SK-N-SH treated with all-trans-retinoic acid at 6 μM for 48 hours (cell line): Measurements from ENCODE around the gene TXNDC11.

Source experiments
- ATAC-seq: fragments of 200-7000 bp; cut with Tn5 transposase; 3 replicates; pipeline ENCODE4 v1.9.1; 2020; ENCODE audit warnings: mild to moderate bottlenecking, moderate library complexity
- ARNTL ChIP-seq: fragments of 450-650 bp; formaldehyde crosslinking; IDR thresholded peaks from 2 replicates; pipeline ENCODE4 v1.5.0; 2020; ENCODE audit warnings: low read depth, mild to moderate bottlenecking, moderate library complexity, borderline replicate concordance
- BACH2 ChIP-seq: fragments of 250-450 bp; sonication (Bioruptor Pico); IDR thresholded peaks from 2 replicates; pipeline ENCODE4 v1.9.0; 2021; ENCODE audit warnings: mild to moderate bottlenecking, borderline replicate concordance
- CREB5 ChIP-seq: fragments of 250-450 bp; sonication (Bioruptor Pico); IDR thresholded peaks from 2 replicates; pipeline ENCODE4 v1.5.1; 2020; ENCODE audit warnings: low read depth, mild to moderate bottlenecking, moderate library complexity
- CSDC2 ChIP-seq: fragments of 250-450 bp; sonication (Bioruptor Pico); IDR thresholded peaks from 2 replicates; pipeline ENCODE4 v1.5.0; 2020; ENCODE audit warnings: mild to moderate bottlenecking, moderate library complexity
- CSRNP3 ChIP-seq: fragments of 250-450 bp; sonication (Bioruptor Pico); IDR thresholded peaks from 2 replicates; pipeline ENCODE4 v1.5.1; 2021; ENCODE audit warnings: mild to moderate bottlenecking, moderate library complexity
- ESRRG ChIP-seq: fragments of 250-450 bp; sonication (Bioruptor Pico); IDR thresholded peaks from 2 replicates; pipeline ENCODE4 v1.6.1; 2021; ENCODE audit warnings: mild to moderate bottlenecking
- GLIS3 ChIP-seq: fragments of 250-450 bp; sonication (Bioruptor Pico); IDR thresholded peaks from 2 replicates; pipeline ENCODE4 v1.5.0; 2020; ENCODE audit warnings: mild to moderate bottlenecking, moderate library complexity
- ISL1 ChIP-seq: fragments of 250-450 bp; sonication (Bioruptor Pico); IDR thresholded peaks from 2 replicates; pipeline ENCODE4 v2.1.2; 2022; ENCODE audit warnings: mild to moderate bottlenecking, moderate library complexity
- OSR1 ChIP-seq: fragments of 250-450 bp; sonication (Bioruptor Pico); IDR thresholded peaks from 2 replicates; pipeline ENCODE4 v1.8.0; 2022; ENCODE audit warnings: moderate library complexity, mild to moderate bottlenecking, inconsistent platforms
- POU6F1 ChIP-seq: fragments of 250-450 bp; sonication (Bioruptor Pico); IDR thresholded peaks from 2 replicates; pipeline ENCODE4 v1.8.0; 2021; ENCODE audit warnings: low read depth, mild to moderate bottlenecking, moderate library complexity, borderline replicate concordance
- PPARA ChIP-seq: fragments of 250-450 bp; sonication (Bioruptor Pico); IDR thresholded peaks from 2 replicates; pipeline ENCODE4 v1.5.0; 2020; ENCODE audit warnings: mild to moderate bottlenecking, borderline replicate concordance
- SNAI2 ChIP-seq: fragments of 250-450 bp; sonication (Bioruptor Pico); IDR thresholded peaks from 2 replicates; pipeline ENCODE4 v1.5.0; 2020; ENCODE audit warnings: mild to moderate bottlenecking, moderate library complexity
- TCF4 ChIP-seq: fragments of 250-450 bp; sonication (Bioruptor Pico); IDR thresholded peaks from 2 replicates; pipeline ENCODE4 v1.8.0; 2021; ENCODE audit warnings: mild to moderate bottlenecking, moderate library complexity, borderline replicate concordance
- TOX ChIP-seq: fragments of 250-450 bp; sonication (Bioruptor Pico); IDR thresholded peaks from 2 replicates; pipeline ENCODE4 v1.8.0; 2021; ENCODE audit warnings: mild to moderate bottlenecking, moderate library complexity, borderline replicate concordance
- ZC3H10 ChIP-seq: fragments of 250-450 bp; sonication (Bioruptor Pico); IDR thresholded peaks from 2 replicates; pipeline ENCODE4 v1.5.1; 2021; ENCODE audit warnings: mild to moderate bottlenecking, moderate library complexity
- ZFP3 ChIP-seq: fragments of 250-450 bp; sonication (Bioruptor Pico); IDR thresholded peaks from 2 replicates; pipeline ENCODE4 v1.5.0; 2020; ENCODE audit warnings: mild to moderate bottlenecking, moderate library complexity
- ZFP30 ChIP-seq: fragments of 450-650 bp; formaldehyde crosslinking; IDR thresholded peaks from 2 replicates; pipeline ENCODE4 v1.5.0; 2022; ENCODE audit warnings: mild to moderate bottlenecking, moderate library complexity
- ZNF70 ChIP-seq: fragments of 450-650 bp; formaldehyde crosslinking; IDR thresholded peaks from 2 replicates; pipeline ENCODE4 v1.5.0; 2020; ENCODE audit warnings: mild to moderate bottlenecking, moderate library complexity
- ZNF8 ChIP-seq: fragments of 450-650 bp; formaldehyde crosslinking; IDR thresholded peaks from 2 replicates; pipeline ENCODE4 v1.5.0; 2020; ENCODE audit warnings: mild to moderate bottlenecking, moderate library complexity
- TF ChIP-seq, protein P1 (sequence below): fragments of 250-450 bp; sonication (Bioruptor Pico); IDR thresholded peaks from 2 replicates; pipeline ENCODE4 v1.8.0; 2020; ENCODE audit warnings: mild to moderate bottlenecking, moderate library complexity, borderline replicate concordance

TXNDC11 gene

DNA sequence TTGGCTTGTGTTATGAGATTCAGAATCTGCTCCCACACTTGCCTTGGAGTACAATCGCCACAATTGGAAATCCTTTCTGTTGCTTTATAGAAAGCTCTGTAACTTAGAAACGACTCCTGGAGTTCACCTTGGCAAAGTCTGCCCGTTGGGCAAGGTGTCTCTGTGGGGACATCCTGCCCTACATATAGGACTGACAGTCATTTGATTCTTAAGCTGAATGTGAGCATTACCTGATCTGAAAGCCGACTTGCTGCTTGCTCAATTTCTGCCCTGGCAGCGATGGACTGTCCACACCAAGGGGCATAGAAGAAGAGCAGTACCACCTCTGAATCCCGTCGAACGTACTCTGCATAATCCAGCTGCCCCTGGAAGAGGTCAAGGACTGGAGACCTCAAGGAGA, 6.9 kb downstream of the TXNDC11 start (continued):
- TF ChIP-seq CREB5 (CRISPR knock-in tag) (no peak), GLIS3 (CRISPR knock-in tag) (no peak), OSR1 (CRISPR knock-in tag) (no peak), POU6F1 (CRISPR knock-in tag) (no peak), ARNTL (no peak), ESRRG (CRISPR knock-in tag) (no peak), ISL1 (CRISPR knock-in tag) (no peak), ZNF8 (CRISPR knock-in tag) (no peak), TCF4 (CRISPR knock-in tag) (no peak), ZFP30 (no peak), SNAI2 (CRISPR knock-in tag) (no peak)
- TF ChIP-seq, protein P1, sequence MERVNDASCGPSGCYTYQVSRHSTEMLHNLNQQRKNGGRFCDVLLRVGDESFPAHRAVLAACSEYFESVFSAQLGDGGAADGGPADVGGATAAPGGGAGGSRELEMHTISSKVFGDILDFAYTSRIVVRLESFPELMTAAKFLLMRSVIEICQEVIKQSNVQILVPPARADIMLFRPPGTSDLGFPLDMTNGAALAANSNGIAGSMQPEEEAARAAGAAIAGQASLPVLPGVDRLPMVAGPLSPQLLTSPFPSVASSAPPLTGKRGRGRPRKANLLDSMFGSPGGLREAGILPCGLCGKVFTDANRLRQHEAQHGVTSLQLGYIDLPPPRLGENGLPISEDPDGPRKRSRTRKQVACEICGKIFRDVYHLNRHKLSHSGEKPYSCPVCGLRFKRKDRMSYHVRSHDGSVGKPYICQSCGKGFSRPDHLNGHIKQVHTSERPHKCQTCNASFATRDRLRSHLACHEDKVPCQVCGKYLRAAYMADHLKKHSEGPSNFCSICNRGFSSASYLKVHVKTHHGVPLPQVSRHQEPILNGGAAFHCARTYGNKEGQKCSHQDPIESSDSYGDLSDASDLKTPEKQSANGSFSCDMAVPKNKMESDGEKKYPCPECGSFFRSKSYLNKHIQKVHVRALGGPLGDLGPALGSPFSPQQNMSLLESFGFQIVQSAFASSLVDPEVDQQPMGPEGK: no peak

DNA sequence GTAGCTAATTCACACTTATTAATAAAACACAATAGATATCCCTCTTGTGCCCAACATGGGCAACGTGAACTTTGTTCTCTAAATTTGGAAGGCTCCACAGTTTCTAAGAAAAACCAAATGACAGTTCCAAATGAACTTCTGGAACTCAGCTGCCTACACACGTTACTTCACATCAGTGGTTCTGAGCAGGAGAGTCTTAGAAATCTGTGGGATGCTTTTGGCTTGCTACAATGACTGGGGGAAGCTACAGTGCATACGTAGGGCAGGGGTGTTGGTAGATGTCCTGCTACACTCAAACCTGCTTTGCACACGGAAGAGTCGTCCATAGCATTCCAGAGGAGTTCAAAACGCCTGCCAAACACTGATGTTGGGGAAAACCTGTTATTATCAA, 8.0 kb downstream of the TXNDC11 start:
- TF ChIP-seq OSR1 (CRISPR knock-in tag) (no peak), ZNF70 (no peak), PPARA (CRISPR knock-in tag) (no peak), GLIS3 (CRISPR knock-in tag) (no peak), TOX (no peak), ISL1 (CRISPR knock-in tag) (no peak), CSDC2 (CRISPR knock-in tag) (no peak), ZFP3 (CRISPR knock-in tag) (no peak), POU6F1 (CRISPR knock-in tag) (no peak)
- ATAC-seq: no peak

DNA sequence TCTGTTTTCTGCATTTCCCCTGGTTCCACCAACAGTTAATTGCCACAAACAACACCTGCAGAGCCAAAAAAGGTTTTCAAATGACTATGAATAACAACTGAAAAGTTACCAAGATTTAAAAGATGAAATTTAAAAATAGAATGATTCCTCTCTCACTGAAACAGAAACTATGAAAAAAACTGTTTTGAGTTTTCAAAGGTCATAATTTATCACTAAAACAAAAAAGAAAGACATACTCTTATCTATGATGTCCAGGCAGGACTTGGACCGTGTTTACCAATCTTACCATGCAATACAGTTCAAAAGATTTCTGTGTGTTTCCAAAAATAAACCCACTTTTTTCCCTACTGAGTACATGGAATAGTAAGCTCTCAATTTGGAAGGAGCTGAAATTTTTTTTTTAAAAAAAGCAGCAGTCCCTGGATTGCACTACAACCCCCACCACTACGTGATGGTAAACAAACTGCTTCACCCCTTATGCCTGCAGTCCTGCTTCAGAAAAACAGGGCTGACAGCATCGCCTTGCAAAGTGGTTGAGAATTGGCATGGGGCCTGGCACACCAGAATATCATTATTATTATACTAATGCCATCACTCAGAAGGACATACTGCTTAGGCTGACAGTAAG, 8.5 kb downstream of the TXNDC11 start:
- ATAC-seq: no peak
- TF ChIP-seq ARNTL: no peak

DNA sequence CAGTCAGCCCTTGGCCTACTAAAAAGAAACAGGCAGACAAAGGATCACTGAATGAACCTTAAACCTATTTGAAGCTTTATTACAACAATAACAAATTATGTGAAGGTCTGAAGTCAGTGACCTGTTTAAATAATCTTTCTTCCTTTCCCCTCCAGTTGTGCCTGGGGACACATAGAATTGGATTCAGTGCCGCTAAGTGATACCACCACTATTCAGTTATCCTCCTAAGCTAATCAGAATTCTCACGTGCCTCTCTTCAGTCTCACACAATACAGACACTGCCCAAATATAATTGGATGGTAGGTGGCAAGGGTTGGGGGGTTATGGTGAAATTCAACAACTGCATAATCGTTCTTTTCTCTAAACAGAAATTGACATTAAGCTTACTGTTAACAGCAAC, 11.4 kb downstream of the TXNDC11 start:
- TF ChIP-seq CREB5 (CRISPR knock-in tag) (no peak), CSRNP3 (CRISPR knock-in tag) (no peak), POU6F1 (CRISPR knock-in tag) (no peak), CSDC2 (CRISPR knock-in tag) (no peak), BACH2 (no peak), ESRRG (CRISPR knock-in tag) (no peak), OSR1 (CRISPR knock-in tag) (no peak), ARNTL (no peak), PPARA (CRISPR knock-in tag) (no peak), ZC3H10 (no peak), ISL1 (CRISPR knock-in tag) (no peak), SNAI2 (CRISPR knock-in tag) (no peak), TOX (no peak), TCF4 (CRISPR knock-in tag) (no peak), GLIS3 (CRISPR knock-in tag) (no peak), ZNF70 (no peak), ZNF8 (CRISPR knock-in tag) (no peak), ZFP3 (CRISPR knock-in tag) (no peak)
- TF ChIP-seq, protein P1: no peak
- TF ChIP-seq, all 23 proteins: peak for 0
- ATAC-seq: no peak
